Activated gamma-delta T cell treated with Interleukin-2 at 50 U/mL for 16 hours (primary cell): ENCODE data around the gene PDZK1IP1.

ENCODE experiments used
- DNase-seq: peaks from one replicate; pipeline ENCODE4 v3.0.0-alpha.2; 2020

The PDZK1IP1 gene, protein sequence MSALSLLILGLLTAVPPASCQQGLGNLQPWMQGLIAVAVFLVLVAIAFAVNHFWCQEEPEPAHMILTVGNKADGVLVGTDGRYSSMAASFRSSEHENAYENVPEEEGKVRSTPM

DNA sequence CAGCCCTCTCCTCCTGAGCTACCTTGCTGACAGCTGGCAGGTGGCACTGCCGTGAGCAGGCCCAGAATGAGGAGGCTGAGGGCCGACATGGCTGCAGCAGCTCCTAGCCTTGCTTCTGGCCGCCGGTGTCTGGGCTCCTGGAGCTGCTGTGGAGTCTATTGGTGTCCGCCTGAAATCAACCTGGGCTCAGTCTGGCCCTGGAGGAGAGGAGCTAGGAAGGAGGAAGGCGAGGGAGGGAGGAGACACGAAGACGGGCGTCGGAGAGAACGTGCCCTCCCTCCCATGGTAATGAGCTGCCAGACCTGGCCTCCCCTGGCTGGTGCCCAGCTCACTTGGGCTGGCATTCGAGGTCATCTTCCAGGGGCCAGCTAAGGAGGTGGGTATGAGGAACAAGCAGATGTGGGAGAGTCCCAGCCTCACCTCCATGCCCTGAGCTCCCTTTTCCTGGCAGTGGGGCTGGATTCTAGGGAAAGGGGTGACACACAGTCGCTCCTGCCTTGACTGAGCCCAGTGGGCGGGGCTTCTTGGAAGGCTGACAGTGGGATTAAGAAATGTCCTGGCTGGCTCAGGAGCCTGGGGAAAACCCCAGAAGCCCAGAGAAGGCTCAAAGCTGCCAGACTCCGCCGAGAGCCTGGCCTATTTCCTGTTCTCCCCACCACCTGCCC is at the start of gene PDZK1IP1:
Gene PDZK1IP1 (minus strand): TSS at position 193 of the 665 bp plus-strand sequence. CDS start 104 bp downstream, at position 89.
- no peak for DNase-seq

DNA sequence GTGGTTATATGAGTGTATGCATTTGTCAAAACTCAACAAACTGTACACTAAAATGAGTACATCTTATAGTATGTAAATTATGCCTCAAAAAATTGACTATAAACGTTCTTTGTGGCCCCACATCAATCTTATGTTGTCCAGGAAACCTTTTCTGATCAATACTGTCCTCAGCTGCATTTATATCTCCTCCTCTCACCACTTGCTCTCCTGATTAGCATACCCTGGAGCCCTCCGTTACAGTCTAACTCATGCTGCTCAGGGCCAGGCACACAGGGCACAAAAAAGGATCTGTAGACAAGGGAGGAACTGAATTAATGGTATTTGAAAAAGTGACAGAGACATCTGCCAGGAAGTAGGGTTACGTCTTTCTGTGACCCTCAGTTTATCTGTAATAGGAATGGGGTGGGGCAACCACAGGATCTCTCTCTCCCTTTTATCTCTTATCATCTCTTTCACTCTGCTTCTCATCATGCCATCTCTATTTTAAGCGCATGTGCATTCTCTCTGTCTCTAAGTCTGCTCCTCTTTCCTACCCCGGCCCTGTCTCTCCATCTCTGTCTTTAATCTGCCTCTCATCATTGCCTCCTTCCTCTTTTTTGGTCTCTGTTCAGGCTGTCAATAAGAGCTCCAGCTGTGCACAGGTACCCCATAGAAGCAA is 49.2 kb upstream of the PDZK1IP1 start:
- no peak for DNase-seq

DNA sequence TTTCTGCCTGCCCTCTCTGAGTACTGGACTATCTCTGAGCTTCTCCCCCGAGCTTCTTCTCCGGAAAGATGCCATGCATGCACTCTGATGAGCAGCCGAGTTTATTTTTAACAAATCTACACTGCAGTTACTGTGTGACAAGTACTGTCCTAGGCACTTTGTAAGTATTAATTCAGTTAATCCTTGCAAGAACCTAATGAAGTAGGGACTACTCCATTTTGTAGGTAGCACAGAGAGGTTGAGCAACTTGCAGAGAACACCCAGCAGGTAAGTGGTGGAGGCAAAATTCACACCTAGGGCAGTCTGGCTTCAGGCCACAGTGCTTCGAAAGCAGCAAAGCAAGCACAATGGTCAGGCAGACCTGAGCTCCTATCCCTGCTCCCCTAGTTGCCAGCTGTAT is 46.0 kb upstream of the PDZK1IP1 start:
- no peak for DNase-seq

DNA sequence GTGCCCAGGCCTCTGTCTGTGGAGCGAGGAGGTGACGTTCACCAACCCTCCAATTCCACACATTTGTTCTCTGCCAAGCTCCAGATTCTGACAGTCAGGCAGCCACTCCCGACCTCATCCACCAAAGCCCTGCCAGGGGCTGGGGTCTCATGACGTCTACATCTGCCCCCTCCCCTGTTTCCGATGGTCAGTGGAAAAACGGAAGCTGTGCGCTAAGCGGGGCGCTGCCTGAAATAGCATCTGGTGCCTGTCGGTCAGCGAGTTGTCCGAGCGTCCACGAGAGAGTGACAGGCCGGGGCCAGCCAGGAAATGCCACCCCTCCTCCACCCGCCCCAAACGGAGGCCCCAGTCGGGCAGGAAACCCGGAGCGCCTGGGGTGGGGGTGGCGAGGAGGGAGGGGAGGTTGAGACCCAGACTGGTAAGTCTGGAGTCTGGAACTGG is 45.4 kb upstream of the PDZK1IP1 start:
- no peak for DNase-seq

DNA sequence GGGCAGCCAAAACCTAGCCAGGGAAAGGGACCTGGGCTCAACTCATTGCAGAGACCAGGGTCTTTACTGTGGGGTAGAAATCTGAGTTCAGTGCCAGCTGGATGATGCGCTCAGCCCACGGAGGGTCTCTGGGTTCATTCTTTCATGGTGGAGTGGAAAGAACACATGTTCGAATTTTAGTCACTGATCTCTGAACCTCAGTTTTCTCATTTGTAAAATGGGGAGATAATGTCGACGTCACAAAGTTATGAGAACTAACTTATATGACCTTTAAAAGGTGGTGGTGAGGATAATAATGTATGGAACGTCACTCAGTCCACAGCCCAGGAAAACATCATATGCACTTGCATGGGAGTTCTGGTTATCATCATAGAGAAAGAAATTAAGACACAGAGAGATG is 43.4 kb upstream of the PDZK1IP1 start:
- DNase-seq: no peak

DNA sequence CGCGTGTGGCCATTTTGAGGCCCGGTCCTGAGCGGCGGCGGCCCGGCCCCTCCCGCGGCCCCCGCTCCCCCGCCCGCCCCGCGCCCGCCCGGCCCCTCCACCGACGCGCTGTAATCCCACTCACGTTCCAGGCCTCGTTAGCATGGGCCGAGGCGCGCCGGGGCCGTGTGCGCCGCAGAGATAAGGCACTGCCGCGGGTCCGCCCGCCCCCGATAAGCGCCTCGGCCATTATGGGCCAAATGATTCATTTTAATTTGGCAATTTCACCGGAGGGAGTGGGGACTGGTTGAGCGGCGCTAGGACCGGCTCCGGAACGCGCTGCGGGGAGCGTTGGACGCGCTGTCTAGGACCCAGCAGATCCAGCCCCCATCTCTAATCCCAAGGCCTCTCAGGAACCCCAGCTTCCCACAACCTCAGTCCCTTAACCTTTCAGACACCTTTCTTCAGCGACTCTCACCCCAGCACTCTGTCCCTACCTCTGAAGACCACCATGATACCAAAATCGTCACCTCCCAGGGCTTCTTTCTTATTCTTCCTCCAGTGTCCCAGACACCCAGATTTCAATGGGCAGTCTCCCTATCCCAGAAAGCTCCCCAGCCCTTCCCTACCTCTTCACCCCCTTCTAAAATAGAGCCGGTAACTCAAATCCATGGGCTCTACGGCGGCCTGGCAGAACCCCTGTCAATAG is 42.5 kb upstream of the PDZK1IP1 start, which contains the start of gene TAL1:
Gene TAL1 (minus strand): TSS at position 39 of the 688 bp plus-strand sequence. CDS start 6,337 bp downstream, outside the sequence.
- DNase-seq: no peak

DNA sequence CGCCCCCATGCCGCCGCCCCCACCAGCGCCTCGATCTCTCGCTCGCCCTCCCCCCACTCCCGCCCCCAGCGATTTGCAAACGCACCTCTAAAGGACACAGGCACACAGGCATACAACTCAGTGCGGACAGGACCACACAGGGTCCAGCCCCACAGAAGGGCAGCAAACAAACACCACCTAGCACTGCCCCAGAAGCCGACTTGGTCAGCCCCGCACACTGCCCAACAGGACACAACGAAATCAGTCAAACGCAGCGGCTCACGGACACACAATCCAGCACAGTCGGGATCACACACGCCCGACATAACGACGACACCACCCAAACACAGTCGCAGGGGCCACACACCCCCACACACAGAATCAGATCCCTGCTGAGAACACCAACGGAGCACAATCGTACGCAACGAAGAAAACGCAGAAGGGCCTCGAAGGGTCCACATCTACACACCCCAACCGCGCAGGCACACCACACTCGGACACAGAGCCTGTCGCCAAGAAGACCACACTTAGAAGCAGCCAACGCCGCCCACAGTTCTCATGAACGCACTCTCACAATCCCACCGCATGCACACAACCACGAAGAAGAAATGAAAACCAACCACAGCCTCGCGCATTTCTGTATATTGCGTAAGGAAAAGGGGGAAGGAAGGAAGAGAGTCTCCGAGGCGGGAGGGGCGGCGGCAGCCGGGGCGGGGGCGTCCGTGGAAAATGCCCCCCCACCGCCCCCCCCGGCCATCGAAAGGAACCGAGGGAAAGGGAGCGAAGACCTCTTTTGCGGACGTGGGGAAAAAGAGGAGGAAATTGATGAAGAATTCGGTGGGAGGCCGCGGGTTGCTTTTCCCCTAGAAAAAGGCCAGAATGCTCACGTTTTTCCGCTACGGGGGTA is 41.7 kb upstream of the PDZK1IP1 start:
- no peak for DNase-seq

DNA sequence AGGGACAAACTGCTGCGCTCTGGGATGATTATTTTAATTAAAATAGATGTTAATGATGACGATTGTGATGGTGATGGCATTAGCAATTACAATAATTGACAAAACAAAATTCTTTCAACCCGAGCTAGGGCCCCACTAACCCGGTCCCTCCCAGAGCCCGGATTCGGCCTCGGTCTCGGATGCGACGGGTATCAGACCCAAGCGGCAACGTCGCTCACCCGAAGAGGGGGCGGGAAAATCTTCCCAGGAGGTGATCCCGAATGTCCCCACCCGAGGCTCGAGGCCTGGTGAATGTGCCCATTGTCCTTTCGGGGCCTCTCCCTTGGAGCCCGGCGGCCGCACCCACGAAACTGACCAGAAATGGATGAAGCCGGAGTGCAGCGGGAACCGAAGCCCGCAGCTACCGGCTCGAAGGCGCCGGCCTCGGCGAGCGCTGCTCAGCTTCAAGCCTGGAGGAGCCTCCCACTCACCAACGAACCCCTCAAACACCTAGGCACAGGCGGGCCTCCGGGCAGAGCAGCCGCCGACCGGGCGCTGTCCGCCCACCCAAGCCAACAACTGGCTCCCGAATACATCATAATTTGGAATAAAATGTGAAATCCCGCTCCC is 41.0 kb upstream of the PDZK1IP1 start:
- no peak for DNase-seq

DNA sequence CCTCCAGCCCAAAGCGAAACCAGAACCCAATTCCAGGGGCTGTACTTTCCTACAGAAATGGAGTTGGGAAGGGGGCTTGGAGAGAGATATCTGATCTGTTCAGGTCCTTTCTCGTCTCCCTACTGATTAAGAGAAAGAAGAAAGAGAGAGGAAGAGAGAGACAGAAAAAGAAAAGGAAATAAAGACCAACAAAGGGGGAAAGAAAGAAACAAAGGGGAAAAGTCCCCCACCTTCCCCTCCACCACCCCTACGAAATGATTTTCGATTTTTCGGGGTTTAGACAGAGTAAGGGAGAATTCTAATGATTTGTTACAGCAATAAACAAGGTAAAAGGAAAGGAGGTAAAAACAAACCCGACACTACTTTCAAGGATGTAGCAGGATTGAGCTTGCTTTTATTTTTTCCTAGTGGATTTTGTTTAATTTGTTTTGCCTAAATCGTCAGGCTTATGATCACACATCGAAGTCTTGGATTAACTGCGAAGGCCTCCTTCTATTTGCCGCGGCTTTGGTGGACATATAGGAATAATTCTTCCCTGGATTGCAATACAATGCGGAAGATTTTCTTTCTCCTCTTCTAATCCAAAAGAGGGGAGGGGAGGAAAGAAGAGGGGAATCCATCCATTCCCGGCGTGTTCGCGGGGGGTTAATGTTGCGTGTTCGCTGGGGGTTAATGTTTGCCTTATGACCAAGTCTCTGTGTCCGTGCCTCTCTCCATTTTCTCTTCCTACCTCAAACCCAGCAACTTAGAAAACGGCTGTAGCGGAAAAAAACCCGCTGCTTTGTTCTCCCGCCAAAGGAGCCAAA is 40.3 kb upstream of the PDZK1IP1 start:
- DNase-seq: no peak

DNA sequence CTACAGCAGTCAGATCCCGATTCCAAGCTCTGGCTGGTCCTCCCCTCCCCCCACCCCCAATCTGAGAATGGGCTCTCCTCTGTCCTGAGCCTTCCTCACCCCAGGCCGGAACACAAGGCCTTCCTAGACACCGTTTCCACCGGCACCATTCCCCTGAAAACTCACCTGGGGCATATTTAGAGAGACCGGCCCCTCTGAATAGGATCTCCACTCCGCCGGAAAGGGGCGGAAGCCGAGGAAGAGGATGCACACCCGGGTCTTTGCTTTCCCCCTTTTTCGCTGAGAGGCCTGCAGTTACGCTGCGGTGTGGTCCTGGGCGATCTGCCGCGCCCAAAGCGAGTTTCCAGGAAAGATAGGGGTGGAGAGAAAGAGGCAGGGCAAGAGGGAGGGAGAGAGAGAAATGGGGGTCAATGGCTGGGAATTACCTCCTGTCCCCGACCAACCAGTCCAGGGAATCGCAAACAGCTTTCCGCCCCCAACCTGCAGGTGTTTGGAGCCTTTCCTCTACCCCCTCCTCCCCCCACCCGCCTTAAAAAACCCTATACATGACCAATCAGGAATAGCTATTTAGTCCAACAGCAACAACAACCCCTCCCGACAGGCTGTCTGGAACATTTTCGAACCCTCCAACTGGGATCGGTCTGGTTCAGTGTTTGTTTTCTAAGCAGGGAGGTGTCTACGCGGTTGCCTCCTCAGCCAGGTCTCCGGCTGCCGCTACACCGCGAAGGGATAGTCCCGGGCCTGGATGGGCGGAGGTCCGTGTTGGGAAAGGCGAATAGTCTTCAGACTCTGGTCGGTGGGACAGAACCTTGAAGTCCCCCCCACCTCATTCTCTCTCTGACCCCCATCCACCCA is 39.4 kb upstream of the PDZK1IP1 start:
- DNase-seq: no peak

DNA sequence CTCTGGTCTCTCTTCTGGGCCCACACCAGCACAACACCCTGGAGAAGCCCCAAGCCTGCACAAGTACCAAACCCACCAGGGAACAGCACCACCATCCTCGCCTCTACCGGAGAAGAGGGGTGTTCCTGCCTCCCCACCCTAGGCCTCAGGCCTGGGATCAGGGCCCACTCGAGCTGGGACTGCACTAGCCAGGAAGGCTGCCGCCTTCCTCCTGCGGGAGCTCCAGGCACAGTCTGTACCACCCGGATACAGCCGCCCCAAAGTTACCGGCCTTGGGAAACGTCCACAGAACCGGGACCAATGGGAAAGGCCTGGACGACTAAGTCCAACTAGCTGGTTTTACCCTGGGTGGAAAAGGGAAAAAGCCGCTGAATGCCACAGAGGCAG is 38.8 kb upstream of the PDZK1IP1 start:
- DNase-seq: no peak

DNA sequence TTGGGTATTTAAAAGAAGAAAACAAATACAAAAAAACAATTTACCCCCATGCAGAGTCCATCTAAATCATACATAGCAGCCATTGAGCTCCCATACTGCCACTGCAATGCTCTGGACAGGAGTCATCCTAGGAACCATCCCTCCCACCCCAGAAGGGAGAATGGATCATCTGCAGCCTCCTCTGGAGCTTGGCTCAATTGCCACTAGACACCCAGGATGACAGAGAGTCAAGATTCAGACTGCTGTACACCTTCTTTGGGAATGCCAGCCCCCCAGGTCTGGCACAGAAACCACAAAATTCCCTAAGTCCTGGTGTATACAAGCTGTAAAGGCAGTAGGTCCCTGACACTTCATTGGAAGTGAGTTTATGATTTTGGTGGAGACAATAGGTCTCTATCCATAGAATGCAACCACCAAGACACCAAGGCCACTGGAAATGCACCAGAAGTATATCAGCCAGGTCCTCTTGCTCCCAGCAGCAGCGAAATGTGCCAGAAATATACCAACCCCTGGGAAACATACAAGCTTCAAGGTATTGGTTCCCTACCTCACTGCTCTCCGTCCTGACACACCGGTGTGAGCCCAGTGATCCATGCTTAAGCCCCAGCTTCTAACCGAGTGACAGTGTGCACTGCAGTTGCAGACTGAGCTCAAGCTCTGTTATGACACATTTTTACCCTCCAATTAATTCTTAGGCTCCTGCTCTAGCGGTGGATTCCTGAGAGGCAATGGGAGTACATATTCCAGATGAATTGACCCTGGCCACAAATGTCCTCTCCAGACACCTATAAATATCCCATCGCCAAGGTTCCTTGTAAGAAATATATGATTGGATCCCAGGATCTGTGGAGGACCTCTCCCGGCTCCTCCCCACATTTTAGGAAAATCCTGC is 37.8 kb upstream of the PDZK1IP1 start:
- no peak for DNase-seq

DNA sequence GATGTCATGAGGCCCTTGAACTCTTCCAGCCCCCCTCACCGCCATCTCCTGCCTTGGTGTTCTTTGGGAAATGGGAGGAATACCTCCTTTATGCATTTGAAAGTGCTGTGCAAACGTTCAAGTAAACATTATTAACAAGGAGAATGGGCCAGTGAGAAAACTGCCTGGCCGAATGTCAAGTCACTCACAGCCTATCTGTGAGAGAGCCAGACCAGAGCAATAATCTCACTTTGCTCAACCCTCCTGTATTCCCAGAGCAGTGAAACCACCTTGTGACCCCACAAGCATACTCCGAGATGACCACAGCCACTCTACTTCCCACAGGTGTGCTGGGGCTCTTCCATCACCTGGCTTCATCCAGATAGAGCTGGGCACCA is 37.0 kb upstream of the PDZK1IP1 start:
- DNase-seq: no peak

DNA sequence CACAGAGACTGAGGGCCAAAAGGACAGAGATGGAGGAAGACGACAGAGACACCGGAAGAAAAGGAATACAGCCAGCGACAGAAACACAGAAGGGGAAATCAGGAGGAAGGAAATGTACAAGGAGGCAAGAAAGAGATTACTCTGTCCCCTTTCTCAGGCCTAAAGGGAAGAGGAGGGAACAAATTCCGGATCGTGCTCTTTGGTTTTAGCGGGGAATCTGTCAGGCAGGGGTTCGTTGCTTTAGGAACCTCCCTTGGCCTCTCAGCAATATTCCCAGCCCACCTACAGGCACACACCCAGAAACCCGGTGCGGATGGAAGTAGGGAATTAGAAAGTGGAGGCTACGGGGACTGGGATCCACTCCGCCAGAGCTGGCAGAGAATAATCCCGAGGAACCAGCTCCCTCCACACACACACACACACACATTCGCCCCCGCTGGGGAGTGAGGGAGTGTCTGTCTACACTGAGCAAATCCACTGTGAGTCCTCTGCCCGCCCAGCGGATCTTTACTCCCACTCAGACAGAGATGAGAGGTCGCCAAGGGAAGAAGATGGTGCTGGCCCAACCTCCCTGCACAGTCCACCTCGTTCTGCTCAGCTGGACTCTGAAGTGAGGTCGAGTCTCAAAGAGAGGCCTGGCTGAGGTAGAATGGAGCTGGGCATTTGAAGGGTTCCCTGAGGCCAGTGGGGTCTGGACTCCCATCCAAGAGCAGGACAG is 36.4 kb upstream of the PDZK1IP1 start:
- DNase-seq: no peak

DNA sequence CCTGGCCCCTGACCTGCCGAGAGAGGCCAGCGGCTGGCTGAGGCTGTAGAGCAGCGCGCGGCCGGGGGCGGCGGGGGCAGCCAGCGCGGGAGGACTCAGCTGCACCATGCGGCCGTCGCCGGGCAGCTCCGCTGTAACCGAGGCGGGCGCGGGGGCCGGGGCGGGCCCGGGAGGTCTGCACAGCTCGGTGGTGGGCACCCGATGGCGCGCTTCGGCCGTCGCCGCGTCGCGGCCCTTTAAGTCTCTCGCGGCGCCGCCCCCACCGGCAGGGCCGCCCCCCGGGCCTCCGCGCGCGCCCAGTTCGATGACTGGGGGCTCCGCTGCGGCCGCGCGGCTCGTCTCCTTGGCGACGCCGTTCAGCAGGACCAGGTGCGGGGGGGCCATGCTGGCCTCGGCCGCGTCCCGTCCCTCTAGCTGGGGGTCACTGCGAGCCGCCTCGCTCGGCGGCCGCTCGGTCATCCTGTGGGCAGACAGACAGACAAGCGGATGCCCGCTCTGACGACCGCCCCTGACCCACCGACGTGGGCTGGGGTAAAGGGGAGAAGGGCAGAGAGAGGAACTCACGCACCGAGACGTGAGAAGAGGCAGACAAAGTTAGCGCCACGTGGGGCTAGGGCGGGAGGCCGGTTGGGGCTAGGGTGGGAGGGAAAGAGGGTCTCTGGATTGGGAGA is 35.7 kb upstream of the PDZK1IP1 start:
- no peak for DNase-seq

DNA sequence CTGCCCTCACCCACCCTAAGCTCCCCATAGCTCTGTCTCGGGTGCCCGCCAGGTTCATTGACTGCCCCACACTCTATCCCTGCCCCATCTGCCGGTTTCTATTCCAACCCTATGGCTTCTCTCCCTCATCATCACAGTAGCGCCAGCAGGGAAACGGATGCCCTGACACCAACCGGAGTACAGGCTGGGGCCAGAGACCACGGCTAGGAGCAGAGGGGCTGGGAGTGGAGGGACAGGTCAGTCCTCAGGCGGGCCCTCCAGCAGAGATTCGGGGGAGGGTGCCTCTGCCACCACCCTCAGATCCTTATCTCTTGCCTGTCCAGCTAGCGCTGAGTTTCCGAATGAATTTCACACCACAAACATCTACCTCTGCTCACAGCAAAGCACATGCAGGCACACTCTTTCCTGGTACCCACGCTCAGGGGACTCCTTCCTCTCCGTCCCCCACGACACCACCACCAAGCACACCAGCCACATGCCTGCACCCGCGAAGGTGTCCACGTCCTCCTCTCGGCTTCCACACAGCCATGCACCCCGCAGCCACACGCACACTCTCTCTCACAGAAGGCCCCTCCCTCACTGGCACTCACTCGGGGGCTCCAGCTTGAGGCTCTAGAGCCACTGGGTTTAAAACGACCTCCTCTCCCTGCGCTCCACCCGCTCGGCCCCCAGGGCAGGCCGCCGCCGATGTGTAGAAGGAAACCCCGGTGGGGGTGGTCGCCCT is 35.0 kb upstream of the PDZK1IP1 start:
- no peak for DNase-seq

DNA sequence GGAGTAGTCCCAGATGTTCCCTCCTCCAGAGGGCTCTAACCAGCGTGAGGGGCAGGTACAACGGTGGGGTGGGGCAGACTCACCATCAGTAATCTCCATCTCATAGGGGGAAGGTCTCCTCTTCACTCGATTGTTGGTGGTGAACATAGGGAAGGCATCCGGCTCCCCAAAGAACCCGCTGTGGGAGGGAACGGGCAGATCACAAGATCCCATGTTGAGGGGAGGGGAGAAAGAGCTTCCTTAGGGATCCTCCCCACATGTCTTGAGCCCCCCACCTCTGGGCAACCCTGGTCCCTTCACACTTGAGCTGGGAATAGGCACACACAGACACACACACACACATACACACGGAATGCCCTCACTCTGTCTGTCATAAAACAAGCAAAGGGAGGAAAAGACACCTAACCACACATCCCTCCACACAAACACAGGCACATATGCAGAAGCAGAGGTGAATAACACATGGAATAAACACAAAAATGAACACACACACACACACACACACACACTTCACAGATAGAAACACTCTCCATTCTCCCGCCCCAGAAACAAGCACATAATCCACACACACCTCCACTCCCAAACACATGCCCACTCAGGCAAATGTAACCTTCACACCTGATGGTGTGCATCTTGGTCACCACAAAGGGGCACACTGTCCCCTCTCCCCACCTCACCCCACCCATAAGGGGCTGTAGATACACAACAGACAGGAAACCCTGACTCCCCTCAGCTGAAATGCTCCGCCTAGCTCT is 34.3 kb upstream of the PDZK1IP1 start:
- no peak for DNase-seq
